Measurements from ENCODE around the gene GALNT17.

The GALNT17 gene

DNA sequence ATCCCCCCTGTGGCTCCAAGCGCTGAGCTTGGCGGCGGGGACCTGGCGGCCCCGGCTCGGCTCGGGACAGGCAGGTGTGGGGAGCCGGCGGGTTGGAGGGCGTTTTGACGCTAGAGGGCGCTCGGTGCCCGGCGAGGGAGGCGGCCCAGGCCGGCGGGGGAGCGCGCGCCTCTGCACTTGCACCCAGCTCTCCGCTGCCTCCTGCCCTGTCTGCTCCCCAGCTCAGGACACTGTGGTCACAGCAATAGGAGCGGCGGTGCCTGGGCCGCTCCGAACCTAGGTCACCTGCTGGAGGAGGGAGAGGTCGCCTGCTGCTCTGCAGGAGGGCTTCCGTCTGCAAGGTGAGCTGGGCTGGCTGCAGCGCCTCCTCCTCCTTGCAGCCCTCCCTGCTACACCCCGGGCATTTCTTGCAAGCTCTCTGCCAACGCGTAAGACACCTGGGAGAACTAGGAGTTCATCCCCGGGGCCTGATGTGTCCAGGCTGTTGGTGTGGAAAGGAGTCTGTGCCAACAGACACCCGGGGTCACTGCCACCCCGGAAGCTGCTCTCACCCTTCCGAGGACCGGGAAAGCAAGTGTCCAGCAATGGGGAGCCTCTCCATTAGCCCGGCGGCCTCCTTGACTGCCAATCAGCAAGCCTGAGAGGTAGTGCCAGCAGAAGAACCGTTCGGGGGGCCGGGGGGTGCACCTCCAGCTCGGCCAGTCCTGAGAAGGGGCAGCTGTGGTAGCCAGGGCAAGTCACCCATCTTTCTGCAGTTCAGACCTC, 620.4 kb downstream of the GALNT17 start:
- TF ChIP-seq GATA1 (IDR thresholded peaks at IDR 0.05; ENCODE audit: low read depth, low read length) (no peak), POLR2A (IDR thresholded peaks at IDR 0.05; ENCODE audit: low read length) (no peak)
- DNase-seq: peak; percentile 24 to 55

DNA sequence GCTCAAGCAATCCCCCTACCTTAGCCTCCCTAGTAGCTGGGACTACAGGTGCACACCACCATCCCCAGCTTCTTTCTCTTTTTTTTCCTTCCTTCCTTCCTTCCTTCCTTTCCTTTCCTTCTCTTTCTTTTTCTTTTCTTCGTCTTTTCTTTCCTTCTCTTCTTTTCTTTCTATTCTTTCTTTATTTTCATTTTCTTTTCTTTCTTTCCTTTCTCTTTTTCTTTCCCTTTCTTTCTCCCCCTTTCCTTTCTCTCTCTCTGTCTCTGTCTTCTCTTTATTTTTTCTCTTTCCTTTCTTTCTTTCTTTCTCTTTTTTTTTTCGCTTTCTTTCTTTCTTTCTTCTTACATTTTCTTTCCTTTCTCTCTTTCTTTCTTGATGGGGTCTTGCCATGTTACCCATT, 621.3 kb downstream of the GALNT17 start:
- TF ChIP-seq GATA1 (IDR thresholded peaks at IDR 0.05; ENCODE audit: low read depth, low read length) (no peak), POLR2A (IDR thresholded peaks at IDR 0.05; ENCODE audit: low read length) (no peak)
- no peak for DNase-seq

DNA sequence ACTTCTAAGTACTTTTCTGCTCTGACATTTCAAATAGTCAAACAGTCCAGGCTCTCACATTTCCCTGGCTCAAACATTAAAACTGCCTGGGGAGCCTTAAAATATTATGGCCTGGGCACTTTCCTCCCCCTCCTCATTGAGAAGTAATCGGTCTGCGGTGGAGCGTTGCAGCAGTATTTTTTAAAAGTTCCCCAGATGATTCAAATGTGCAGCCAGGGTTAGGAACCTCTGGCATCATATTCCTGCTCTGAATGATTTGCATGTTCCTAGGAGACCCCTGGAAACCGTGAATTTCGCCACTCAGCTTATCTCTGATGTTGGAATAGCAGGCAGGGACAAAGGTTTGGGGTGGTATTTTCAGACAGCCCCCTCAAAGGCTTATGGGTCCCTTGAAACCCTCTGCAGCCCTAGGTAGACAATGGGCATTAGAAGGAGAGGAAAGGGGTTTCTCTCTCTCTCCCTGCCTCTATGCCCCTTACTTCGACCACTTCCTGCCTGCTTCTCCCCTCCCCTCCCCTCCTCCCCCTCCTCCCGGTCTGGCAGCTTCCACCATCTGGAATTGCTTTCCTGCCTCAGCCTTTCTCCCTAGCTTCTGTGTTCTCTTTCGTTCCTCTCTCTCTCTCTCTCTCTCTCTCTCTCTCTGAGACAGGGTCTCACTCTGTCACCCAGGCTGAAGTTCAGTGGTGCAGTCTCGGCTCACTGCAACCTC, 622.2 kb downstream of the GALNT17 start:
- no peak for DNase-seq

DNA sequence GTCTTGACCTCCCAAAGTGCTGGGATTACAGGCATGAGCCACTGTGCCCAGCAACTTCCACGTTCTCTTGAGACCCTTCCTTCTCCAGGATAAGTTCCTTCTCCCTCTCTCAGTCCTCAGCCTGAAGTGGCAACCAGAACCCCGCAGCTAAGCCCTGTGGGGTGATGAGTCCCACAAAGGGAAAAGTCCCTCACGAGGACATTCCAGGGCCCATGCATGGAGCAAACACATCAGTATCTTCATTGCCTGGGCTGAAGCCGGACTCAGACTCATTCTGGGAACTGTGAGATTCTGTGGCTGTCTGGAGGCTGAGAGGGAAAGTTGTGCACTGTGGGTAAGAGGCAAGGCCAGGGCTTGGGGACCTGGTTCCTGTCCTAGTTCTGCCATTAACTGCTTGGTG, 622.9 kb downstream of the GALNT17 start:
- TF ChIP-seq GATA1 (IDR thresholded peaks at IDR 0.05; ENCODE audit: low read depth, low read length) (no peak), POLR2A (IDR thresholded peaks at IDR 0.05; ENCODE audit: low read length) (no peak)

More for the DNA sequence above, 622.2 kb downstream of the GALNT17 start:
- no peak for TF ChIP-seq GATA1 (IDR thresholded peaks at IDR 0.05; ENCODE audit: low read depth, low read length)
- TF ChIP-seq POLR2A (IDR thresholded peaks at IDR 0.05; ENCODE audit: low read length): no peak

DNA sequence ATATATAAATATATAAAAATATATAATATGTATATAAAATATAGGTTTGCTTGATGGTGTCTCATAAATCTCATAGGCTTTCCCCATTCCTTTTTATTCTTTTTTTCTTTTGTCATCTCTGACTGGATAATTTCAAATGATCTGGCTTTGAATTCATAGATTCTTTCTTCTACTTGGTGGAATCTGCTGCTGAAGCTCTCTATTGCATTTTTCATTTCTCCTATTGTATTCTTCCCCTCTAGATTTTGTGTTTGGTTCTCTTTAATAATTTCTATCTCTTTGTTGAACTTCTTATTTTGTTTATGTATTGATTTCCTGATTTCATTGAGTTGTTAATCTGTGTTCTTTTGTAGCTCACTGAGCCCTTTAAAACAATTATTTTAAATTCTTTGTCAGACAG, 629.4 kb downstream of the GALNT17 start:
- DNase-seq: no peak
- TF ChIP-seq GATA1 (IDR thresholded peaks at IDR 0.05; ENCODE audit: low read depth, low read length) (no peak), POLR2A (IDR thresholded peaks at IDR 0.05; ENCODE audit: low read length) (no peak)

More for the DNA sequence above, 622.9 kb downstream of the GALNT17 start:
- DNase-seq: no peak

Data from erythroblast (primary cell).